ENCODE measurements around the gene SLCO4A1. TPM values are rescaled to one million over a fixed set of nuclear protein-coding genes. Genes with fewer than 3 reads are reported as not detected.

Gene SLCO4A1
- total and polyA plus RNA-seq, 2 of the 4 experiments (the other 2 are of a cell fraction), result 0.72 to 1.1 TPM

GRCh38 chr20:62714799-62715198 lies 72.5 kb downstream of the SLCO4A1 start:
- Histone ChIP-seq H4K5ac (ENCODE audit: low read depth, low read length) (no peak overlapping the region), H3K27me3 (ENCODE audit: control insufficient read depth, insufficient read depth, low read length) (peaks cover 16% of the 10 kb centered on the region; the same call in 1 of the 2 replicates), H3K9ac (ENCODE audit: low read depth, low read length) (no peak overlapping the region), H2AK5ac (ENCODE audit: low read depth, low read length) (no peak overlapping the region), H3K9me3 (ENCODE audit: control insufficient read depth, insufficient read depth, low read length) (0 out of 2 replicates have a peak, but pooled peaks cover 1% of the 10 kb centered on the region), H4K20me1 (ENCODE audit: insufficient read depth, low read length) (0 out of 2 replicates have a peak, but pooled peaks cover 2% of the 10 kb centered on the region), H3K79me1 (ENCODE audit: low read depth in 1 of 2, low read length in 2 of 2) (peaks cover 0 to 9% of the 10 kb centered on the region in 2 experiments; a peak in 1 of 4 replicates), H4K8ac (ENCODE audit: low read depth in 2 of 2, low read length in 2 of 2) (no peak overlapping the region), H2BK15ac (ENCODE audit: low read depth, low read length) (no peak overlapping the region), H3K14ac (replicated peaks; ENCODE audit: low read depth, low read length) (no peak overlapping the region), H3K23ac (ENCODE audit: low read depth, low read length) (no peak overlapping the region), H4K91ac (ENCODE audit: insufficient read depth, low read depth, low read length) (no peak overlapping the region), H2BK5ac (ENCODE audit: low read depth, low read length, poor library complexity, severe bottlenecking) (no peak overlapping the region), H2BK120ac (ENCODE audit: low read depth, low read length) (no peak overlapping the region), H2BK20ac (ENCODE audit: low read depth, low read length) (no peak overlapping the region), H3K9me1 (ENCODE audit: insufficient read depth, low read length) (no peaks in the 10 kb centered on the region), H3K18ac (ENCODE audit: low read depth, low read length) (no peak overlapping the region), H2AK9ac (replicated peaks; ENCODE audit: low read depth, low read length, poor library complexity) (no peak overlapping the region), H3K27ac (ENCODE audit: insufficient read depth, low read length) (no peak overlapping the region), H3K4ac (ENCODE audit: low read depth, low read length) (no peak overlapping the region), H3K4me1 (ENCODE audit: control insufficient read depth, insufficient read depth, low read length) (peaks cover 8% of the 10 kb centered on the region; the same call in 1 of the 2 replicates), H3K36me3 (ENCODE audit: control insufficient read depth, insufficient read depth, low read length) (no peaks in the 10 kb centered on the region), H3K4me2 (ENCODE audit: low read depth, low read length) (no peak overlapping the region), H3K4me3 (ENCODE audit: insufficient read depth, low read depth, low read length) (no peak overlapping the region), H2AFZ (replicated peaks; ENCODE audit: low read length, poor library complexity) (no peak overlapping the region), H3K56ac (ENCODE audit: extremely low read depth, insufficient read depth, low read length) (no peak overlapping the region)
- dilution Hi-C loops (cut with HindIII; ENCODE audit: low sequenced_read_pairs, unreplicated experiment), result no loop called here
- POLR2A ChIA-PET (ENCODE audit: unreplicated experiment), result no interaction called here
- 93% methylated on average over 3 of the region's 6 CpGs; no CpG with 5 or more reads in 1 of the 2 experiments for WGBS, 2 experiments (ENCODE audit: extremely low coverage in 2 of 2, insufficient read length in 1 of 2)
- DNase-seq (no peak), ATAC-seq (ENCODE audit: low read depth) (no peak)
- CTCF ChIA-PET, result no interaction called here
- intact Hi-C loops (cut with micrococcal nuclease), result no loop called here
- no TSS peak for BruUV-seq (replicated peaks)
- TF ChIP-seq NFE2L2 (IDR thresholded peaks at IDR 0.05; ENCODE audit: low read depth, low read length) (no peak), FOS (IDR thresholded peaks at IDR 0.05; ENCODE audit: low read depth, low read length) (no peak), USF2 (IDR thresholded peaks at IDR 0.05; ENCODE audit: low read depth, low read length) (no peak), RFX5 (IDR thresholded peaks at IDR 0.05; ENCODE audit: low read depth, low read length) (no peak), MAFK (IDR thresholded peaks at IDR 0.05; ENCODE audit: low read depth, low read length) (no peak), RAD21 (IDR thresholded peaks at IDR 0.05; ENCODE audit: low read length) (no peak), CEBPB (IDR thresholded peaks at IDR 0.05; ENCODE audit: low read depth, low read length) (no peak), POLR2A (IDR thresholded peaks at IDR 0.05; ENCODE audit: low read depth, low read length) (no peak), MXI1 (IDR thresholded peaks at IDR 0.05; ENCODE audit: borderline replicate concordance, low read depth, low read length) (no peak), SMC3 (IDR thresholded peaks at IDR 0.05; ENCODE audit: low read depth, low read length) (no peak), BHLHE40 (IDR thresholded peaks at IDR 0.05; ENCODE audit: low read depth, low read length) (no peak), ELK1 (IDR thresholded peaks at IDR 0.05; ENCODE audit: borderline replicate concordance, low read depth, low read length) (no peak), MAZ (IDR thresholded peaks at IDR 0.05; ENCODE audit: borderline replicate concordance, low read depth, low read length) (no peak), CTCF (conservative IDR thresholded peaks at IDR 0.05; ENCODE audit: low read depth, low read length) (no peak), CHD1 (IDR thresholded peaks at IDR 0.05; ENCODE audit: low read depth, low read length) (no peak), RCOR1 (IDR thresholded peaks at IDR 0.05; ENCODE audit: insufficient replicate concordance, low read length) (no peak)
- in situ Hi-C loops (cut with MboI; ENCODE audit: low sequenced_read_pairs), result no loop called here

All from IMR-90 (cell line).